ENCODE results near the gene OR14K1. TPM values are rescaled to one million over a fixed set of nuclear protein-coding genes. Genes with fewer than 3 reads are reported as not detected.
"Not testable (repeated sequence)": the region's sequence is repeated elsewhere in the genome, so short reads cannot be mapped to it uniquely, and the experiment has no call there.

OR14K1 gene, protein sequence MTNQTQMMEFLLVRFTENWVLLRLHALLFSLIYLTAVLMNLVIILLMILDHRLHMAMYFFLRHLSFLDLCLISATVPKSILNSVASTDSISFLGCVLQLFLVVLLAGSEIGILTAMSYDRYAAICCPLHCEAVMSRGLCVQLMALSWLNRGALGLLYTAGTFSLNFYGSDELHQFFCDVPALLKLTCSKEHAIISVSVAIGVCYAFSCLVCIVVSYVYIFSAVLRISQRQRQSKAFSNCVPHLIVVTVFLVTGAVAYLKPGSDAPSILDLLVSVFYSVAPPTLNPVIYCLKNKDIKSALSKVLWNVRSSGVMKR
- not detected for polyA plus RNA-seq

DNA sequence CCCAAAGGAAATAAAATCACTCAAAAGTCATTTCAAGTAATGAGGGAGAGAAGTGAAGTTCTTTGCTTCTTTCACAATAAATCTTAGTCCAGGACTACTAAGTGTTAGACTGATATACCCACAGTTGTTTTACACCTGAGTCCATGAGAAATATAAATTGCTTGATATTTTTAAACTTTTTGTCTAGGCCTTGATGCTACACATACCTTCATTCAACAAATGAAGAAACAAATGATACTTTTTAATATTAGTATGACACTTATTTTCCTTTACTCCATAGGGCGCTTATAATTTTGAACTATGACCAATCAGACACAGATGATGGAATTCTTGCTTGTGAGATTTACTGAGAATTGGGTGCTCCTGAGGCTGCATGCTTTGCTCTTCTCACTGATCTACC, at the start of gene OR14K1:
OR14K1 (plus strand) TSS at position 301 of the 400 bp plus-strand sequence; CDS start at position 301, 0 bp downstream.
- Histone ChIP-seq H3K27ac (ENCODE audit: low read depth in 2 of 2, low read length in 1 of 2) (no peak within 1 kb of the TSS), H3K4me3 (ENCODE audit: low read depth in 1 of 2, low read length in 2 of 2) (no peak within 1 kb of the TSS), H3K4me1 (ENCODE audit: control insufficient read depth in 2 of 2, insufficient read depth in 2 of 2, low read length in 1 of 2) (no peaks in the 10 kb centered on the region), H3K36me3 (ENCODE audit: control insufficient read depth in 2 of 2, insufficient read depth in 2 of 2, low read length in 1 of 2) (no peaks in the 10 kb centered on the region), H3K9me3 (ENCODE audit: control insufficient read depth in 2 of 2, insufficient read depth in 1 of 2, low read depth in 1 of 2, low read length in 1 of 2) (peaks cover 2% of the 10 kb centered on the region in 2 donors), H3K27me3 (ENCODE audit: control insufficient read depth in 1 of 2, insufficient read depth in 2 of 2, low read length in 2 of 2) (no peaks in the 10 kb centered on the region)
- 94 to 98% methylated on average over 1 of the region's 1 CpG for WGBS, 2 donors

DNA sequence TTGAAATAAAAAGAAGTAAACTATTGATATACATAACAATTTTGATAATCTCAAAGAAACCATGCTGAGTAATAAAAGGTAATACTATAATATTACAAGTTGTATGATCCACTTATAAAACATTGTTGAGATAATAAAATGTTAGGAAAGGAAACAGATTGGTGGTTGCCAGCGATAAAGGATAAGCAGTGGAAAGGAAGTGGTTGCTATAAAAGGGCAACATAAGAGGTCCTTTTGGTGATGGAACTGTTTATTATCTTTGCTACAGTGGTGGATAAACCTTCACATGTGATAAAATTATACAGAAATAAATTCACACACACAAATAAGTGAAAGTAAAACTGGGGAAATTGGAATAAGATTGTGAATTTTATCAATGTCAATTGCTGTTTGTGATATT, 37.1 kb upstream of the OR14K1 start:
- H3K36me3 ChIP-seq (ENCODE audit: control insufficient read depth in 2 of 2, insufficient read depth in 2 of 2, low read length in 1 of 2) = no peaks in the 10 kb centered on the region
- no peaks in the 10 kb centered on the region for H3K27me3 ChIP-seq (ENCODE audit: control insufficient read depth in 1 of 2, insufficient read depth in 2 of 2, low read length in 2 of 2)
- H3K9me3 ChIP-seq (ENCODE audit: control insufficient read depth in 2 of 2, insufficient read depth in 1 of 2, low read depth in 1 of 2, low read length in 1 of 2) = peaks cover under 1 to 2% of the 10 kb centered on the region in 2 donors
- no peak overlapping the region for H3K27ac ChIP-seq (ENCODE audit: low read depth in 2 of 2, low read length in 1 of 2)
- no peak overlapping the region for H3K4me3 ChIP-seq (ENCODE audit: low read depth in 1 of 2, low read length in 2 of 2)
- WGBS, 2 donors = 57 to 67% methylated on average over 1 of the region's 1 CpG
- H3K4me1 ChIP-seq (ENCODE audit: control insufficient read depth in 2 of 2, insufficient read depth in 2 of 2, low read length in 1 of 2) = no peaks in the 10 kb centered on the region

DNA sequence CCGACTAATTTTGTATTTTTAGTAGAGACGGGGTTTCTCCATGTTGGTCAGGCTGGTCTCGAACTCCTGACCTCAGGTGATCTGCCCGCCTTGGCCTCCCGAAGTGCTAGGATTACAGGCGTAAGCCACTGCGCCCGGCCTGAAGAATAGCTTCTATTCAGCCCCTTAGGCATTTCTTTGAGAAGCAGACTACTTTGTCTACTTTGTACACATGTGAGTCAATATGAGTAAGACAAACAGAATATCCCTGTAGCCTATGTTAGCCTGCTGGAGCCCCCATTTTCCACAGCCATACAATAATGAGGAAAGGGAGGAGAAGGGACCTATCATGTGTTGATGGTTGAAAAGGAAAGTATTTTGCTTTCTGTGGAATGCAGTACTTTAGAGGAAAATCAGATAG, 27.7 kb upstream of the OR14K1 start:
- WGBS, 2 donors = 83 to 84% methylated on average over 8 of the region's 8 CpGs
- not testable (repeated sequence) for H3K4me1 ChIP-seq (ENCODE audit: control insufficient read depth in 2 of 2, insufficient read depth in 2 of 2, low read length in 1 of 2); H3K27me3 ChIP-seq (ENCODE audit: control insufficient read depth in 1 of 2, insufficient read depth in 2 of 2, low read length in 2 of 2); H3K27ac ChIP-seq (ENCODE audit: low read depth in 2 of 2, low read length in 1 of 2); H3K36me3 ChIP-seq (ENCODE audit: control insufficient read depth in 2 of 2, insufficient read depth in 2 of 2, low read length in 1 of 2); H3K4me3 ChIP-seq (ENCODE audit: low read depth in 1 of 2, low read length in 2 of 2)
- H3K9me3 ChIP-seq (ENCODE audit: control insufficient read depth in 2 of 2, insufficient read depth in 1 of 2, low read depth in 1 of 2, low read length in 1 of 2) = peaks cover 2 to 10% of the 10 kb centered on the region in 2 donors

DNA sequence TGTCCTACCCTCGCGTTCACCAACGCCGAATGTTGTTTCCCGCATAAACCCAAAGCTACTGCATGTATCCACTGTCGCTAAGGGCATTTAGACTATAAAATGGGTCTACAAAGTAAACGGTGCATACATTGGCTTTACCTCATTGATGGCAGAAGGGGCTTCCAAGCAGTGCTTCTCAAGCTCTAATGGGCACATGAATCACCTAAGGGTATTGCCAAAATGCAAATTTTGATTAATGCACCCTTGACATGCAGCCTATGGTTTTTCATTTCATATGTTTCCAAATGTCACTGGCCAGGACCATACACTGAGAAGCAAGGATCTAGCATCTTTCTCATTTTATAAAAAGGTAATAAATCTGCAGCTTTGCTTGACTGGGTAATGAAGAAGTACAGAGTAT, 24.7 kb upstream of the OR14K1 start:
- no peaks in the 10 kb centered on the region for H3K4me1 ChIP-seq (ENCODE audit: control insufficient read depth in 2 of 2, insufficient read depth in 2 of 2, low read length in 1 of 2)
- peaks cover 0 to 4% of the 10 kb centered on the region in 2 donors for H3K9me3 ChIP-seq (ENCODE audit: control insufficient read depth in 2 of 2, insufficient read depth in 1 of 2, low read depth in 1 of 2, low read length in 1 of 2)
- 86 to 92% methylated on average over 7 of the region's 7 CpGs for WGBS, 2 donors
- no peak overlapping the region for H3K27ac ChIP-seq (ENCODE audit: low read depth in 2 of 2, low read length in 1 of 2)
- no peaks in the 10 kb centered on the region for H3K36me3 ChIP-seq (ENCODE audit: control insufficient read depth in 2 of 2, insufficient read depth in 2 of 2, low read length in 1 of 2)
- no peaks in the 10 kb centered on the region for H3K27me3 ChIP-seq (ENCODE audit: control insufficient read depth in 1 of 2, insufficient read depth in 2 of 2, low read length in 2 of 2)
- H3K4me3 ChIP-seq (ENCODE audit: low read depth in 1 of 2, low read length in 2 of 2) = no peak overlapping the region

DNA sequence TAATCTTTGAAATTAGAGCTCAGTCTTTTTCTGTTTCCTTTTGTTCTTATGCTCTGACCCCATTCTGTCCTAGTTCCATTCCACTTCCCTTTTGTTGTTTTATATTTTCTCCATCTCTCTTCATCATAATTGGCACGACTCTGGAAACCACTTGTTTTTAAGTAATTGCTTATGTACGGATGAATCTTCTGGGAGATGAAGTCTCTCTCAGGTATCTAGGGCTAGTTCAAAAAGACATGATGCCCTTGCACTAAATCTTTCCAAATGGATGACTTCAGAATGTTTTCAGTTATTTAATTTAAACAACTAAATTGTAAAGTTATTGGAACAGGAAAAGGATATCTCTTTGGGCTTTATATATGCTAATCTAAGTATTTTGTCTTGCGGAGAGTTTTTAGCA, 21.9 kb upstream of the OR14K1 start, which contains the start of gene OR6F1:
OR6F1 (minus strand) TSS at position 101 of the 400 bp plus-strand sequence. CDS start 3,891 bp downstream, outside the sequence.
- no peak within 1 kb of the TSS for H3K4me3 ChIP-seq (ENCODE audit: low read depth in 1 of 2, low read length in 2 of 2)
- peaks cover 0 to 9% of the 10 kb centered on the region in 2 donors for H3K9me3 ChIP-seq (ENCODE audit: control insufficient read depth in 2 of 2, insufficient read depth in 1 of 2, low read depth in 1 of 2, low read length in 1 of 2)
- no peaks in the 10 kb centered on the region for H3K27me3 ChIP-seq (ENCODE audit: control insufficient read depth in 1 of 2, insufficient read depth in 2 of 2, low read length in 2 of 2)
- H3K36me3 ChIP-seq (ENCODE audit: control insufficient read depth in 2 of 2, insufficient read depth in 2 of 2, low read length in 1 of 2) = no peaks in the 10 kb centered on the region
- H3K27ac ChIP-seq (ENCODE audit: low read depth in 2 of 2, low read length in 1 of 2) = no peak within 1 kb of the TSS
- 85 to 86% methylated on average over 3 of the region's 3 CpGs for WGBS, 2 donors
- H3K4me1 ChIP-seq (ENCODE audit: control insufficient read depth in 2 of 2, insufficient read depth in 2 of 2, low read length in 1 of 2) = no peaks in the 10 kb centered on the region

DNA sequence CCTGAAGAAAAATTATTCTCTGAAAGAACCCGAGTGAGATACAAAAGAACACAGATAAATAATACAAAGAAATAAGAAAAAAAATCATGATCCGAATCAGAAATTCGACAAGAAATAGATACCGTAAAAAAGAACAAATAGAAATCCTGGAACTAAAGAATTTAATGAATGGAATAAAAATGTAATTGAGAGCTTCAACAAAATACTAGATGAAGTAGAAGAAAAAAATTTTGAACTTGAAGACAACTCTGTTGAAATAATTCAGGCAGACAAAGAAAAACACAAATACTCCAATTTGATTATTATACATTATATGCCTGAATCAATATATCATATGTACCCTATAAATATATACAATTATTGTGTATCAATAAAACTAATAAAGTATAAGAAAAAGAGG, 17.2 kb upstream of the OR14K1 start:
- H3K27ac ChIP-seq (ENCODE audit: low read depth in 2 of 2, low read length in 1 of 2) = no peak overlapping the region
- no peaks in the 10 kb centered on the region for H3K4me1 ChIP-seq (ENCODE audit: control insufficient read depth in 2 of 2, insufficient read depth in 2 of 2, low read length in 1 of 2)
- WGBS, 2 donors = 90 to 92% methylated on average over 4 of the region's 4 CpGs
- H3K9me3 ChIP-seq (ENCODE audit: control insufficient read depth in 2 of 2, insufficient read depth in 1 of 2, low read depth in 1 of 2, low read length in 1 of 2) = peaks cover 0 to 5% of the 10 kb centered on the region in 2 donors
- no peak overlapping the region for H3K4me3 ChIP-seq (ENCODE audit: low read depth in 1 of 2, low read length in 2 of 2)
- no peaks in the 10 kb centered on the region for H3K36me3 ChIP-seq (ENCODE audit: control insufficient read depth in 2 of 2, insufficient read depth in 2 of 2, low read length in 1 of 2)
- no peaks in the 10 kb centered on the region for H3K27me3 ChIP-seq (ENCODE audit: control insufficient read depth in 1 of 2, insufficient read depth in 2 of 2, low read length in 2 of 2)

DNA sequence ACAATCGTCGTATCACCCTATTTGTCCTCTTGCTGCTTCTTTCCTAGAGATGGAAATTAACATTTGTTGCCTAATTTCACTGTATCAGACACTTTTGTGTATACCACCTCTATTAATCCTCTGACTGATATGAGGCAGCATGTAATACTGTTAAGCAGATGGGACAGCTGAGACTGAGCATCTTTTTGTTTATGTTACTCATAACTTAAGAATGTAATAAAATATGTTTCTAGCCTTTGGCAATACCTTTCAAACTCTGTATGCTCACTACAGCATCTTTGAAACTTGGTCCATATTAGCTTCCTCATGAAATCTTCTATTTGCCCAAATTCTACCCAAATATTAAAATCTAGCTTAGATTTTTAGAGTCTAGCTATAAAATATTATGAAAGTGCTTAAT, 2.3 kb downstream of the OR14K1 start:
- H3K4me1 ChIP-seq (ENCODE audit: control insufficient read depth in 2 of 2, insufficient read depth in 2 of 2, low read length in 1 of 2) = no peaks in the 10 kb centered on the region
- H3K27me3 ChIP-seq (ENCODE audit: control insufficient read depth in 1 of 2, insufficient read depth in 2 of 2, low read length in 2 of 2) = no peaks in the 10 kb centered on the region
- peaks cover 0 to 2% of the 10 kb centered on the region in 2 donors for H3K9me3 ChIP-seq (ENCODE audit: control insufficient read depth in 2 of 2, insufficient read depth in 1 of 2, low read depth in 1 of 2, low read length in 1 of 2)
- H3K27ac ChIP-seq (ENCODE audit: low read depth in 2 of 2, low read length in 1 of 2) = no peak overlapping the region
- H3K36me3 ChIP-seq (ENCODE audit: control insufficient read depth in 2 of 2, insufficient read depth in 2 of 2, low read length in 1 of 2) = no peaks in the 10 kb centered on the region
- H3K4me3 ChIP-seq (ENCODE audit: low read depth in 1 of 2, low read length in 2 of 2) = no peak overlapping the region
- 79 to 91% methylated on average over 2 of the region's 2 CpGs for WGBS, 2 donors

DNA sequence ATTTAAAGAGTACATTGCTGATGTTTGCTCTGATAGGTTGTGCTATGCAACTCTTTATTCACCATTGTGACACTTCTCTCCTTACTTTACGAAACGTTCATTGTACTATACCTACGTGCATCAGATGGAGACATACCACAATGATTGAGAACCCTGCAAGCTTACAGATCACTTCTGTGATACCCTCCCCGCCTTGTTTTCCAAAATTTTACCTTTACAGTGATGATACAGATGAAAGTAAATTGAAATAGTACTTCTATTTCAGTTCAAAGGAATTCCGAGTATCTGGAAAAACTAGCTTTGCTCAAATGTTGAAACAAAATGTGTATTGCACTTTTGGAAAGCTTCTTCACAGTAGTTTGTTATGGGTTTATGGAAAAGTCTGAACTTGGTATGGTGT, 3.3 kb downstream of the OR14K1 start:
- H3K4me1 ChIP-seq (ENCODE audit: control insufficient read depth in 2 of 2, insufficient read depth in 2 of 2, low read length in 1 of 2) = no peaks in the 10 kb centered on the region
- no peak overlapping the region for H3K27ac ChIP-seq (ENCODE audit: low read depth in 2 of 2, low read length in 1 of 2)
- 73 to 76% methylated on average over 5 of the region's 5 CpGs for WGBS, 2 donors
- H3K9me3 ChIP-seq (ENCODE audit: control insufficient read depth in 2 of 2, insufficient read depth in 1 of 2, low read depth in 1 of 2, low read length in 1 of 2) = peaks cover 0 to 2% of the 10 kb centered on the region in 2 donors
- H3K4me3 ChIP-seq (ENCODE audit: low read depth in 1 of 2, low read length in 2 of 2) = no peak overlapping the region
- H3K36me3 ChIP-seq (ENCODE audit: control insufficient read depth in 2 of 2, insufficient read depth in 2 of 2, low read length in 1 of 2) = no peaks in the 10 kb centered on the region
- no peaks in the 10 kb centered on the region for H3K27me3 ChIP-seq (ENCODE audit: control insufficient read depth in 1 of 2, insufficient read depth in 2 of 2, low read length in 2 of 2)

DNA sequence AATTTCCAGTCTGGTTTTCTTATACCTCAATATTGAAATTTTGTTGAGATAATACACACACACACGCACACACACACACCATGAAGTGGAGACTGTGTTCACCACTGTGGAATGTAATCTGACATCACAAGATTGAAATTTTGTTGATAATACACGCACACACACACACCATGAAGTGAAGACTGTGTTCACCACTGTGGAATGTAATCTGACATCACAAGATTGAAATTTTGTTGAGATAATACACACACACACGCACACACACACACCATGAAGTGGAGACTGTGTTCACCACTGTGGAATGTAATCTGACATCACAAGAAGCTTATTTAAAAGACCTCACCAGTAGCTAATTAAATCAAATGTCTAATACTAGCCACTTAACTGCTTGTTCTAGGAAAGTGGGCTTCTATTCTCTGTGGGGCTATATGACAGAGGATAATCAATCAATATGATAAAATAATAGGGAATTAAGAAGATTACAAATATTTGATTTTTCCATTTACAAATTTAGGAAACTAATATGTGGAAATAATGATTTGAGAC, 3.9 kb downstream of the OR14K1 start:
- H3K36me3 ChIP-seq (ENCODE audit: control insufficient read depth in 2 of 2, insufficient read depth in 2 of 2, low read length in 1 of 2); H3K9me3 ChIP-seq (ENCODE audit: control insufficient read depth in 2 of 2, insufficient read depth in 1 of 2, low read depth in 1 of 2, low read length in 1 of 2); H3K4me3 ChIP-seq (ENCODE audit: low read depth in 1 of 2, low read length in 2 of 2); H3K27me3 ChIP-seq (ENCODE audit: control insufficient read depth in 1 of 2, insufficient read depth in 2 of 2, low read length in 2 of 2); H3K27ac ChIP-seq (ENCODE audit: low read depth in 2 of 2, low read length in 1 of 2); H3K4me1 ChIP-seq (ENCODE audit: control insufficient read depth in 2 of 2, insufficient read depth in 2 of 2, low read length in 1 of 2): not testable (repeated sequence)
- WGBS, 2 donors = 56 to 65% methylated on average over 3 of the region's 3 CpGs
